Measurements from ENCODE around the gene TRAPPC4.
"Not testable (repeated sequence)": the region's sequence is repeated elsewhere in the genome, so short reads cannot be mapped to it uniquely, and the experiment has no call there.

TRAPPC4 gene

DNA sequence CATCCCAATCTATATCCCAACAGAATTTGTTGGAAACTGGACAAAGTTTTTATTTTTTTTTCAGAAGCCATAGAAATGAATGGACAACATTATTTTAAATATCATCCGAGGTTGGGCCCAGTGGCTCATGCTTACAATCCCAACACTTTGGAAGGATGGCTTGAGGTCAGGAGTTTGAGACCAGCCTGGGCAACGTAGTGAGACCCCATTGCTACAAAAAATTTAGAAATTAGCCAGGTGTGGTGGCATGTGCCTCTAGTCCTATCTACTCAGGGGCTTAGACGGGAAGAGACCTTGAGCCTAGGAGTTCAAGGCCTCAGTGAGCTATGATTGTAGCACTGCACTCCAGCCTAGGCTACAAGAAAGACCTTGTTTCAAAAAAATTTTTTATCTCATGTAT, 16.2 kb downstream of the TRAPPC4 start:
- no peak for DNase-seq

DNA sequence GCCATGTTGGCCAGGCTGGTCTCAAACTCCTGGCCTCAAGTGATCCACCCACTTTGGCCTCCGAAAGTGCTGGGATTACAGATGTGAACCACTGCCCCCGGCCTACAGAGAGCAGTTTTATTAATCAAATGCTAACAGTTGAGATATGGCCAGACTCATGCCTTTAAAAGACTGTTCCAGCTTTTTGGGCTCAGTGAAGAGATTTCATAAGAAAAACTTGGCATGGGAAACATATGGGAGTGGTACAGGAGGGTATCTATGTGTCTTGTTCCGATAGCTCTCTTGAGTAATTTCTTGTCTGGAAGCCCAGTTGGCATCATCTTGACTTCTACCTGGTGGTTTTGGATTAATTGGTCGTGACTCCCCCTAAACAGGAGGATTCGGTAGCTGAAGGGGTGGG, 20.3 kb downstream of the TRAPPC4 start:
- no peak for DNase-seq

DNA sequence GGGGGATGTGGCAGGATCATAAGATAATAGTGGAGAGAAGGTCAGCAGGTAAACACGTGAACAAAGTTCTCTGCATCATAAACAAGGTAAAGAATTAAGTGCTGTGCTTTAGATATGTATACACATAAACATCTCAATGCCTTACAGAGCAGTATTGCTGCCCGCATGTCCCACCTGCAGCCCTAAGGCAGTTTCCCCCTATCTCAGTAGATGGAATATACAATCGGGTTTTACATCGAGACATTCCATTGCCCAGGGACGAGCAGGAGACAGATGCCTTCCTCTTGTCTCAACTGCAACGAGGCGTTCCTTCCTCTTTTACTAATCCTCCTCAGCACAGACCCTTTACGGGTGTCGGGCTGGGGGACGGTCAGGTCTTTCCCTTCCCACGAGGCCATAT, 20.9 kb downstream of the TRAPPC4 start:
- not testable (repeated sequence) for DNase-seq

DNA sequence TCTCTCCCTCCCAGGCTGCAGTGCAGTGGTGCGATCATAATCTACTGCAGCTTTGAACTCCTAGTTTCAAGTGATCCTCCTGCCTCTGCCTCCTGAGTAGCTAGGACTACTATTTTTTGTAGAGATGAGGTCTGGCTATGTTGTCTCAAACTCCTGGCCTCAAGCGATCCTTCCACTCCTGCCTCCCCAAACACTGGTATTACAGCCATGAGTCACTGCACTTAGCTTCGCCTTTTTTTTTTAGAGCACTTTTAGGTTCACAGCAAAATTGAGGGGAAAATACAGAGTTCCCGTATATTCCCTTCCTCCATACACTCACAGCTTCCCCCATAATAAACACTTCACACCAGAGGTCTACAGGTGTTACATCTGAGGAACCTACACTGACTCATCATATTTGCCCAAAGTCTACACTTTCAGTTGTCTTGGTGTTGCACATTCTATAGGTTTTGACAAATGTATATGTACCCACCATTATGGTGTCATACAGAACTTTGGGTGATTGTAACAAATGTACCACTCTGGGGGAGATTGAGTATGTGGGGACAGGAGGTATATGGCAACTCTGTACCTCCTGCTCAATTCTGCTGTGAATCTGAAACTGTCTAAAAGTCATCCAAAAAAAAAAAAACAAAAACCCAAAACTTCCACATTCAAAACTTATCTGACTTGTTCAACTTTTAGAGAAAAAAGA, 23.4 kb downstream of the TRAPPC4 start:
- DNase-seq, result no peak

DNA sequence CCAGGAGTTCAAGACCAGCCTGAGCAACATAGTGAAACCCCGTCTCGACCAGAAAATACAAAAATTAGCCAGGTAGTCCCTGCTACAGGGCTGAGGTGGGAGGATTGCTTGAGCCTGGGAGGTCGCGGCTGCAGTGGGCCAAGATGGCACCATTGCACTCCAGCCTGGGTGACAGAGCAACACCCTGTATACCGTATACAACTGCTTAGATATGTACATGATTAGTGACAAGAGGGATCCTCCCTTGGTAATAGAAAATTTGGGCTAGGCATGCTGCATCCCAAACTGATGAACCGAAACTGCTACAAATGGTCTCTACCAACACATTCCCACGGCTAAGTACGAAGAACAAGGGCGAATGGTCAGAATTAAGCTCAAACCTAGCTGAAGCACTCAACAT, 24.4 kb downstream of the TRAPPC4 start:
- DNase-seq, result no peak

DNA sequence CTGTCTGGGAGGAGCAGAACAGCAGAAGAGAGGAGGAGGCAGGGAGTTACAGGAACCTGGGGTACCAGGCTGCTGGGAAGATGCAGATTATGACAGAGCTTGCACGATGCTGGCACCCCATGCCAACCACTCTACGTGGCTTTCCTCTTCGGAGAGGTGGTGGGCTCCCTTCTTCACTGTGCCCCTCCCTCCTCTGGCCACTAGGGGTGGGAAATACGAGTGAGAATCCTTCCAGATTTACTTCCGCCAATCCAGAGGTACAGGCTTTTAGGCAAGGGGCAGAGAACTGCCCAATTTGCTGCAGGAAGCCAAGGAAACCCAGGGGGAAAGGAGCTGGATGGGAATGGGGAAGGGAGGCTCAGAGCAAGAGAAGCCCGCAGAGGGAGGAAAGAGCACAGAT, 26.1 kb downstream of the TRAPPC4 start:
- no peak for DNase-seq

DNA sequence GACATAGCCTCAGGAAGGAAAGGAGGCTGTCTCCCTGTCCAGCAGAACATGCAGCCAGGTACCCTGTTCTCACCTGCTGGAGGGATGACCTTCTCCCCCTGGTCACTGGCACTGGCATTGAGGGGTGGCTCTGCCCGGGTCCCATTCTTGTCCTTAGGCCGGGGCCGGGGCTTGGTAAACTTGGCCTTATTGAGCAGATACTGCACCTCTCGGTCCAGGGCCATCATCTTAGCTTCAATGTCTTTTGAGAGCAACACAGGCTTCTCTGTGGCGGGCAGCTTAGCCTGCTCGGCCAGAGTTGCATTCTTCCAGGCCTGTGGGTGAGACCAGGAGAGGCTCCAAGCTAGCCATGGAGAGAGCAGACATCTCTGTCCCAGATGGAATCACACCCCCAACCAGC, 27.9 kb downstream of the TRAPPC4 start:
- no peak for DNase-seq

DNA sequence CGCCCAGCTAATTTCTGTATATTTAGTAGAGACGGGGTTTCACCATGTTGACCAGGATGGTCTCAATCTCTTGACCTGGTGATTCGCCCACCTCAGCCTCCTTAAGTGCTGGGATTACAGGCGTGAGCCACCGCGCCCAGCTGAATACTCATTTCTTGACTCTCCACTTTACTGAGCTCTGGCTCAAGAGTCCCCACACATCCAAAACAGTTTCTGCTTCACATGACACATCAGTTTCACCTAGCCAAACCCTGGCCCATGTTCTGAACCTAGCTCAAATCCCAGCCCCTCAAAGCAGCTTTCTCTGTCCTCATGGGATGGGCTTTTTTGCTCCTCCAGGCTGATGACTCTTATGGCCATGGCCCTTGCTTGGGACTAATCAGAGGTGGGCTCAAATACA, 28.6 kb downstream of the TRAPPC4 start:
- DNase-seq, result no peak

DNA sequence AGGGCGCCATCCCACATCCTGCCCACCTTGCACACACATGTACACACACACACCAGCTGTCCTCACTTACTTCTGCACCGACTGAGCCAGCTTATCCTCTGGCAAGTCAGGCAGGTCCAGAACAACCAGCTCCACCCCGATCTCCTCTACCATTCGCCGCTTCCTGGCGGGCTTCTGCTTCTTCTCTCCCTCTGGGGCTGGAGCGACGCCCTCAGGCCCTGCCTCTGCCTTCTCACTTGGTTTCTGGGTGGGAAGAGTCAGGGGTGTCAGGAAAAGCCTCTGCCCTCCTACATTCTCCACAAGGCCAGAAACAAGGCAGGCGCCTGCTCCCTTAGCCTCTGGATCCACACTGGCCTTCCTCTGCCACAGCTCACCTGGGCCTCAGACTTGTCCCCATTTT, 30.1 kb downstream of the TRAPPC4 start:
- DNase-seq, result no peak

DNA sequence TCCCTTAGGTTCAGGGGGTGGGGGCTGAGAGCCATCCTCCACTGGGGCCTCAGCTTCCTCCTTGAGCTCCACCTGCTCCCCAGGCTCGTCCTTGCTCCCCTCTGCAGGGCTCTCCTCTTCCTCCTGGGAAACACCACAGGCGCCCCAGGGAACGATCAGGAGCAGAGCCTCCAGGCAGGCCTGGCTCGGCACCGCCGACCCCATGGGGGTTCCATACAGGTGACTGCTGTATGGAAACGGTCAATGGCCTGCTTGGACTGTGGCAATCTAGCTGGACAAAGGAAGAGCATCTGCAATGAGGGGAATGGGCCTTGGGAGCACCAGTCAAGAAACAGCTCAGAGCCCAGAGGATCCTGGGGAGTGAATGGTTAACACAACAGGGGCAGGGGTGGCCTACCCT, 30.5 kb downstream of the TRAPPC4 start:
- DNase-seq, result no peak

DNA sequence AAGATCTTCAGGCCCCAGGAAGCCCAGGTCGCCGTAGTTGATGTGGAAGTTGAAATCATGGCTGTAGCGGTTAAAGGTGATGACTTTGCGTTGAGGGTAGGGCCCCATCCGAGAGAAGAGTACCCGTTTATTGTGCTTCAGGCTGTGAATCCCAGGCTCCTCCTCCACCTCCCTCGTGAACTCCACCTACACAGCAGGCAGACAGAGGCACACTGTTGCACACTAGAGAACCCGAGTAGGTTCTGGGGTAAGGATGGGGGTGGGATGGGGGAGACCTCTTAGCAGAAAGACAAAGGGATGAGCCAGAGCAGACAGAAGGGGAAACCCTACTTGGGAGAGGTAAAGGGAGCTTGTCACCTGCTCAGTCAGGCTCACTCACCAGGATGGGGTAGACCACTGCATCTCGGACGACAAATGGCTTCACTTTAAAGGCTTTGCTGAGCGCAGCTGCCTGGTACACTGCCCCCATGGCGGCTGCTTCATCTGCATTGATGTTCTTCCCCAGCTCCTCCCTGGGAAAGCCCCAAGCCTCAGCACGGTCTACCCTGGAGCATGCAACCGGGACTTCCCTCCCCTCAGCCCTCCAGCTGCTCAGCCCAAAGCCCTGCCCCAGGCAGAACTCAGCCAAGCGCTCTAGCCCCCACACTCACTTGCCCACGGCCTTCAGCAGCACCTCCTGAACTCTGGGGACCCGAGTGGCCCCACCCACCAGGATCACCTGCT, 33.0 kb downstream of the TRAPPC4 start:
- no peak for DNase-seq

DNA sequence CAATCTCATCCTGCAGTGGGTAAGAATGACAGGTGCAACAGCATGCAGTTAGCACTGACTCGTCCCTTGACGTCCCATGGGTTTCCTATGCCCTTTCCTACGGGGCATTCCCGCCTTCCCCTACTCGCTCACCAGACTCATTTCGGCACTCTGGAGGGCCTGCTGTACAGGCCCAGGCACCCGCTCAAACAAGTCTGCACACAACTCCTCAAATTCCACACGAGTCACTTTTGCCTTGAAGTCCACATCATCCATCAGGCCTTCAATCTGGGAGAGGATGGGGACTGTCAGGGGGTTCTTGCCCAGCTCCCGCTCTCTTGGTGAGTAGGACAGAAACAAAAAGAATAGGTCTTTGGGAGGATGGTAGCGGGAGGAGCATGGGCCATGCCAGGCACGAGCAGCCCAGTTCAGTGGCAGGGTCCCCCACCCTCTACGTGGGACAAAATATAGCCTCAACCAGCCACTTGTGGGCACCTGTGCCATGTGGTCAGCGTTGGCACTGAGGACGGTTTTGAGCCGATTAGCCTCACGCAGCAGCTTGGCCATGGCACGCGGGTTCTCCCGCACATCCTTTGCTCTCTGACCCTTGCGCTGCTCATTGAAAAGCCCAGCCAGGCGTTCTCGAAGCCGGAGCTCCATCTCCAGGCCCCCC, 33.7 kb downstream of the TRAPPC4 start:
- DNase-seq, result no peak

DNA sequence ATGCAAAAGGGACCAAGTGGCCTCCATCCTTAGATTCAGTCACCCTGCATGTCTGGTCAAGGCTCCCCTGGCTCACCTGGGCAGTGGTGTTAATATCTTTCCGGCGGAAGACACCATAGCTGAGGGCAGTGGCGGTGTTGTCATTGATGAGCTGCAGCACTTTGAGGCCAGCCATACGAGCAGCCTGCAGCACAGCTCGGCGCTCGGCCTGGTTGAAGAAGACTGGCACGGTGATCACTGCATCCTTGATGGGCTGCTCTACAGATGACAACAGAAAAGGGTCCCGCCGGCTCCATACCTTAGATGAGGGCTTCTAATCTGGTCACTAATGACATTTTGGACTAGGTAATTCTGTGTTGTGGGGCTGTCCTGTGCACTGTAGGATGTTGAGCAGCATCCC, 35.9 kb downstream of the TRAPPC4 start:
- DNase-seq, result no peak

DNA sequence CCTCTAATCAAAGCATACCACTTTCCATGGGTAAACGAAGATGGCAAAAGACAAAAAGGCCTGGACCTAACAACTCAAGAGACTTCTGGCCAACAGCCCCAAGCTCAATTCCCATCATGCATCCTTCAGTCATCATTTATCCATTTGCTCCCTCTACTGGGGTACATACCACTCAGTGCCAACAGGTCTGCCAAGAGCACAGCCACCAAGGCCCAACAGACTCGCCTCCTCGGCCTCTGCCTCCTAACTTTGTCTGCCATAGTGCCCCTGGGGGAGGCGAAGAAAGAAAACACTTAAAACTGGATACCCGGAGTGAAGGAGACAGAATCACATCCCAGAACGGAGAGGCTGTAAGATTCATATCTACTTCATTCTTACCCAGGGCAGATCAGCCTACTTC, 37.3 kb downstream of the TRAPPC4 start:
- DNase-seq, result no peak

DNA sequence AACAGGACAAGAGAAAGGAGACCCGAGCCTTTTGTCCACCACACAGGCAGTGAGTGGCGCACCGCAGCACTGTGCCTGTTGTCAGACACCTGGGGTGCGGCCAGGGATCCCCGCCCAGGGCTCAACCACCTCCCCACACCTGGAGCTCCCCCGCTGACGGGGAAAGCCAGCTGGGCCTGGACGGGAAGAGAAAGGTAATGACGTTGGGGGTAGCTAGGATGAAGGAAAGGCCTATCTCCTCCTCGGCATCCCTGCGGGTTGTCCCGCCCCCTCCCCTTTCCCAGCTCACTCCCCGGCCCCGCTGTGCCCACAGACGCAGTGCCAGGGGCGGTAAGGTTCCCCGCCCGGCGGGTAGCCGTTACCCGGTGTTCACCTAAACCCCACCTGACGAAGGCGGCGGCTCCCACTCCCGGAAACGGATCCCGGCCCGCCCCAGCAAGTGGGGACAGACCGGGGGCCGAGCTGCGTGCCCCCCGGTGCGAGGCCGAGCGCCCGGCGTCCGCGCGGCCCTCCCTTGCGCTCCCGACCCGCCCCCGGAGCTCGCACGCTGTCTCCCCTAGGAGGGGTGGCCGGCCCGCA, 37.9 kb downstream of the TRAPPC4 start:
- DNase-seq, result no peak

DNA sequence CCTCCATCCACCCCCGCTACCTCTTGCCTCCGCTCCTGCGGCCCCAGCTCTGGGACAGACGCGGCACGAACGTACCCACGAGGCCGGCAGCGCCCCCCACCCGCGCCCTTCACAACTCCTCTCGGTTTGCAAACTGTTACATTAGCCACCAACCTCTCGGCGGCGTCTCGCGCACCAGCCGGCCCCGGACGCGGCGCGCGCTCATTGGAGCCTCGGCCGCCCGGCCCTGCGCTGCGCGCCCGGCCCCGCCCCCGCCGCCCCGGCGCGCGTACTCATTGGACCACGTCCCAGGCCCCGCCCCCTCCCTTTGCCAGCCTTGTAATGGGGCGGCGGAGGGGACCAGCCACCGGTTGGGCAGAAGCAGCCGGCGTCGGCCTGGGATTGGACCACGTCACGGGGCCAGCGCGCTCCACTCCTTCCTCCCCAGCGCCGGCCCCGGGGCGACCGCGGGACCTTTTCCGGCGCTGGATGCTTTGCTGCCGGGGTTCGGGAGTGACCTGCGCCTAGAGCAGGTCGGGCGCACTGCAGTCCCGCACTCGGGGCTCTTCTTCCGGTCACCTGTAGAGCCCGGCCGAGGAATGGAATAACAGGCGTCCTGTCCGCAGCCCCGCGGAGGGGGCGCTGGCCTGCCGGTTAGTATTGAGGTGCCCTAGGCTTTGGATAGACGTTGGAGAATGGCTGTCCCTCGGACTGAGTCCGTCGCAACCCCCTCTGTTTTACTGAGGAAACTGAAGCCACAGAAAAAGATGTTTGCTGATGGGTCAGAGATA, 38.6 kb downstream of the TRAPPC4 start, which contains the start of gene HYOU1:
HYOU1 (minus strand) TSS at position 206 of the 770 bp plus-strand sequence. CDS start 1,045 bp downstream, outside the sequence.
- peak; percentile 99 for DNase-seq

DNA sequence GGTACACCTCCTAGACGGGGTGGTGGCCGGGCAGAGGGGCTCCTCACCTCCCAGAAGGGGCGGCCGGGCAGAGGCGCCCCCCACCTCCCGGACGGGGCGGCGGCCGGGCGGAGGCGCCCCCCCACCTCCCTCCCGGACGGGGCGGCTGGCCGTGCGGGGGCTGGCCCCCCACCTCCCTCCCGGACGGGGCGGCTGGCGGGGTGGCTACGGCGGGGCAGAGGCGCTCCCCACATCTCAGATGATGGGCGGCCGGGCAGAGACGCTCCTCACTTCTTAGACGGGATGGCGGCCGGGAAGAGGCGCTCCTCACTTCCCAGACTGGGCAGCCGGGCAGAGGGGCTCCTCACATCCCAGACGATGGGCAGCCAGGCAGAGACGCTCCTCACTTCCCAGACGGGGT, 40.6 kb downstream of the TRAPPC4 start:
- not testable (repeated sequence) for DNase-seq

DNA sequence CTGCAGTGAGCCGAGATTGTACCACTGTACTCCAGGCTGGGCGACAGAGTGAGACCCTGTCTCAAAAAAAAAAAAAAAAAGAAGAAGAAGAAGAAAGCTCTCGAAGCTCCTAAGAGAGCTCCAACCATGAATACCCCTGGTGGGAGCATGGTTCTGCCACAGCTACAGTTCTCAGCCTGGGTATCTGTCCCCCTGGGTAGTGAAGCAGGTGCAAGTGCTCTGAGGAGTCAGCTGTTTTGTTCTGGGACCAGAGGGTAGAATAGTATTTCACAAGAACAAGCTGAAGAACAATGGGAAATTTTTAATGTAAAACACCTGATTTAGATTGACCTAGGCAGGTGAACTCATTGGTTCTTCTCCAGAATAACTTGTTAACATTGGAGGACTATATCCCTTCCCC, 42.7 kb downstream of the TRAPPC4 start:
- DNase-seq, result no peak

DNA sequence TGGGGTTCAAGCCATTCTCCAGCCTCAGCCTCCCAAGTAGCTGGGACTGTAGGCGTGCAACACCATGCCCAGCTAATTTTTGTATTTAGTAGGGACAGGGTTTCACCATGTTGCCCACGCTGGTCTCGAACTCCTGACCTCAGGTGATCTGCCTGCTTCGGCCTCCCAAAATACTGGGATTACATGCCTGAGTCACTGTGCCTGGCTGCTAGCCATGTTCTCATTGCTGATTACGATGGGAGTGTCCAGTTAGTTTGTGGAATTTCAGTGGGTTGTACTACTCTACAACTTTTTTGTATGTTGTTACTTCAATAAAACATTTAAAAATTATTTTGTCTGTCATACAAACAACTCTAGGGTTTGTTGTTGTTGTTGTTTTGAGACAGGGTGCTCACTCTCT, 44.2 kb downstream of the TRAPPC4 start:
- no peak for DNase-seq

DNA sequence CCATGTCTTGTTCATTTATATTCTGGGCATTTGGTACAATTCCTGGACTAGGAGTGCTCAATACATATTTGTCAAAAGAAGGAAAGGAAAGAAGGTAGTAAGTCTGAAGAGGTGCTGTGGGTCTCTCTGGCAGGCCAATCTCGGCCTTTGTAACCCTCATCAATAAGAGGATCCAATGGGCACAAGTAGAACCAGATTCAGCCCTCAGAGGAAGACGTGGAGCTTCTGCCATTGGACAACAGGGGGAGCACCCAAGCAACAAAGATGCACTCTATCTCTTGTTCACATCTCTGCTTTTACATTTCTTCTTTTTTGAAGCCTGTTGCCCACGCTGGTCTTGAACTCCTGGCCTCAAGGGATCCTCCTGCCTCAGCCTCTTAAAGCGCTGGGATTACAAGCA, 46.8 kb downstream of the TRAPPC4 start:
- no peak for DNase-seq

DNA sequence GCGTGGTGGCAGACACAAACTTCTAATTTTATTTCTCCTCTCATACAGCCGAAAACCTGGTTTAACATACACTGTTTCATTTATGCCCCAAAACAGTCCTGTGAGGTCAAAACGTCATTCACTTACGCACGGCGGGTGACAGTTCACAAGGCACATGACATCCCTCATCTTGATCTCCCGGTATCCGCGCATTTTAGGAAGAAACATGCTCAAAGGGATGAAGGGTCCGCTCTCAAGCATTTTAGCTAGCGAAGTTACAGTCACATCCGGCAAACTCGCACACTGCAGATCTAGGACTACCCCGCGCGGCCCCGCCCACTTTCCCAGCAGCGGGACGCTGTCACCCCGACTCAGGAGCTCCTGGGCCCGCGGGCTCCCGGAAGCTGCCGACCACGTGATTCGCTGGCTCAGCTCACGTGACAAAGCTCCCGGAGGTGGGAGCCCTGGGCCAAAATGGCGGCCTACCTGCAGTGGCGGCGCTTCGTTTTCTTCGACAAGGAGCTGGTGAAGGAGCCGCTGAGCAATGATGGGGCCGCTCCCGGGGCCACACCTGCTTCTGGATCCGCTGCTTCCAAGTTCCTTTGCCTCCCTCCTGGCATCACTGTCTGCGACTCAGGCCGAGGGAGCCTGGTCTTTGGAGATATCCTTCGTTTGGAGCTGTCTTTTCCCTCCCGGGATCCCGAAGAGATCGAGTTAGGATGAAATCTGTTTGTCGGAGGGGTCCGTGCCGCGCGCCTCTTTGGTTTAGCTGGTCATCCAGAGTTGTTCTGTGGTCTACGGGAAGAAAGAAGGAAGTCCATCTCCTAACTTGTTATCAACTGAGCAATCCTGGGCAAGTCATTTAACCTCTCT, 49.0 kb downstream of the TRAPPC4 start, which contains the start of gene VPS11:
VPS11 (plus strand) TSS at position 448 of the 852 bp plus-strand sequence; CDS start at position 454, 6 bp downstream.
- DNase-seq, result peak; percentile 97
